ENCODE measurements around the gene NAALADL2.
"Not testable (repeated sequence)": the region's sequence is repeated elsewhere in the genome, so short reads cannot be mapped to it uniquely, and the experiment has no call there.

The NAALADL2 gene

DNA sequence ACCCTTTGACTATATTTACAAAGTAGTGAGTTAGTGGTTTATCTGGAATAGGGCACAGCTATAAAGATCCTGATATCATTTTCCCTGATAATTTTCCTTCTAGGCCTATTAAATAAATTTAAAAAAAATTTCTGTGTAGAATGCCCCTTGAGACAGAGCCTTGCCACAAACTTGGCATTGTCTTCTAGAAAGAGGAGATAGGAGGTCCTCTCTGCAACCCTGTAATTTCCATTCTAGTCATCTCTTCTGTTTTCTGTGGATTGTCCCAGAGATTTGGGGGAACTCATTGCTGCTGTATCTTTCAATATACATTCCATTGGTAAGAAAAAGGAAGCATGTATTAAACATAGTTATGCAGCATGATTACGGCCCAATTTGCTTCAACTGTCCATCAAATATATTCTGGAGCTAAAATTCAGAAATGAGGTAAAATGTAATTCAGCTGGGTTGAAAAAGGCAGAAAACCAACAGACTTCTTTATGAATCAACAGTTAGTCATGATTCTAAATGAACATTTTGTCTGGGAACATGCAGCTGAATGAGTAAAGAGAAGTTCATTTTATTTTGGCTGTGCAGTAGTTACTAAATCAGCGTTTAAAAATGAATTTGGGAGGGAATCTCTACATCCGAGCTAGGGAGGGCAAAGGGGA is 401.1 kb downstream of the NAALADL2 start:
- DNase-seq (ENCODE audit: low read depth in 2 of 2): no peak

DNA sequence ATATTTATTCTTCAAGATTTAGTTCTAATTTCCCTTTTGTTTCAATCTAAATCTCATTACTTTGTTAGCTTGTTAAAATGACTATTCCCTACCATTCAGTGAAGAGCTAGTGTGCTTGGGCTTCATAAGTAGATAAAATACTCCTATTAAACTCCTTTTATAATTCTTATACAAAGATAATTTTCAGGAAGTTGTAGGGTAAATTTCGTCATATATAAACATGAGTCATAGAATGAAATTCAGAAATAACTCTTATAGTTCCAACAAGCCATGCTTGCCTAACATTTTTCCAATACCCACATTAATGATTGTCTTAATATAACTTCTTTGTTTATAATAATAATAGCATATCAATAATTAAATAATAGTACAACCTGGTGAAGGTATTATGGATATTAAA is 407.3 kb downstream of the NAALADL2 start:
- DNase-seq (ENCODE audit: low read depth in 2 of 2): no peak

GRCh38 chr3:175267121-175267531 is 408.0 kb downstream of the NAALADL2 start:
- DNase-seq (ENCODE audit: low read depth in 2 of 2): no peak

GRCh38 chr3:175267561-175267960 is 408.4 kb downstream of the NAALADL2 start:
- no peak for DNase-seq (ENCODE audit: low read depth in 2 of 2)

GRCh38 chr3:175269394-175269793 is 410.3 kb downstream of the NAALADL2 start:
- DNase-seq (ENCODE audit: low read depth in 2 of 2): no peak

GRCh38 chr3:175270198-175270837 is 411.2 kb downstream of the NAALADL2 start:
- DNase-seq (ENCODE audit: low read depth in 2 of 2): no peak

- no peak for DNase-seq (ENCODE audit: low read depth in 2 of 2)
Observed at GRCh38 chr3:175270866-175271265, 411.7 kb downstream of the NAALADL2 start.

DNA sequence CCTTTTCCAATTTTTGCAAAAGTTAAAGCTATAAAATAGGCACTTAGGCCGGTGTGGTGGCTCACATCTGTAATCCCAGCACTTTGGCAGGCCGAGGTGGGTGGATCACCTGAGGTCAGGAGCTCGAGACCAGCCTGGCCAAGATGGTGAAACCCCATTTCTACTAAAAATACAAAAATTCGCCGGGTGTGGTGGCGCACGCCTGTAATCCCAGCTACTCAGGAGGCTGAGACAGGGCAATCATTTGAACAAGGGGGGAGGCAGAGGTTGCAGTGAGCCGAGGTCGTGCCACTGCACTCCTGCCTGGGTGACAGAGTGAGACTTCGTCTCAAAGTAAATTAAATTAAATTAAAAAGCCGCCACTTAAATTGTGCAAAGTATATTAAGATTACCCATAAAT is 412.3 kb downstream of the NAALADL2 start:
- not testable (repeated sequence) for DNase-seq (ENCODE audit: low read depth in 2 of 2)

GRCh38 chr3:175272392-175272791 is 413.3 kb downstream of the NAALADL2 start:
- DNase-seq (ENCODE audit: low read depth in 2 of 2): no peak

DNA sequence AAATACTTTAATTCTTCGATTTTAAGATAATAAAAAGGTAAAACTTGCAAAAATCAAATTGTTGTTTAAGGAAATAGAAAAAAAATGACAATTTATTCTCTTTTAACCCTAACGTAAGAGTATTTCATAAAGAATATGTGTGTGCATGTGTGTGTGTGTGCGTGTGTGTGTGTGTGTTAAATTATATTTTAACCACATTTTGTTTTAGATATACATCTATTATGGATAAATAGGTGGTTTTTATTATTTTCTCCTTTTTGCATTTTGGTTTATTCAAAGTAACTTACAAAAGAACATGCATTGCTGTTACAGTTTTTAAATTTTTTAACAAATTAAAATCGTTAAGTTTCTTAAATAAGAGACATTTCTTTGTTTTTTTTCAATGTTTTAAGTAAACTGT is 414.4 kb downstream of the NAALADL2 start:
- DNase-seq (ENCODE audit: low read depth in 2 of 2): no peak

DNA sequence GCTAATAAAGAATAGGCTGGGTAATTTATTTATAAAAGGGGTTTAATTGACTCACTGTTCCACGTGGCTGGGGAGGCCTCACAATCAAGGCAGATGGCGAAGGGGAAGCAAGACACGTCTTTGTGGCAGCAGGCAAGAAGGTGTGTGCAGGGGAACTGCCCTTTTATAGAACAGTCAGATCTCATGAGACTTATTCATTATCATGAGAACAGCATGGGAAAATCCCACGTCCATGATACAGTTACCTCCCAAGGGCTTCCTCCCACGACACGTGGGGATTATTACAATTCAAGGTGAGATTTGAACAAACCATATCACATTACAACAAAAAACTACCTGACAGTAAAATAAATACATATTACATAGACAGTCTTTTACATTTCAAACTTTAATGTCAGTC is 414.9 kb downstream of the NAALADL2 start:
- no peak for DNase-seq (ENCODE audit: low read depth in 2 of 2)

DNA sequence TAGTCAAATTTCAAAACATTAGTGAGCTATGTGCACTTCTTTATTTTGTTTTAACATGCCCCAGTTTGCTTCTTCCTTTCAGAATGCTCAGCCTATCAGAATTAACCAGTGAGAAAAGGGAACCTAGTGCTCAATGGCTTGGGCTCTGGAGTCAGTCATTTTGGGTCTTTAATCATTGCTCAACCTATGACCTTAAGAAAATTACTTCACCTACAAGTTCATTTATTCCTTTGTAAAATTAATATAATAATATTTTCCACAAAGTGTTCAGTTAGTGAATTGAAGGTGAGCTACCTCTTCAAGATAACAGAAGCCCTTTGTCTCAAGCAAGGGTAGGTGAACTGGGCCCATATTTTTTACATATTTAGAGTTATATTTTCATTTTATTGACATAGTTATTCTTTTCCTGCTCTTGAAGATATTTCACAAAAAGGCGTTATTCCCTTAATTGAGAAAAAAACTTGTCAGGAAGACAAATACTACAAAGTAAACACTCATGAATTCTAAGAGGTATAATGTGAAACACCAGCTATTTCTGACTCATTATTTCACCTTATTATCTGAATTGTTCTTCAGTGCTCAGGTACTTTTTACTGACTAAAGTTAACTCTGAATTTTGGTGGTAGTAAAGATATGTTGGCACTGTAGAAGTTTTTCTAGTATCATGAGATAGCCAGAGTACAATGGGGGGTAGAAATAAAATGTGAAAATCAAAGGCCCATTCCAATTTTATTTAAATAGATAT is 415.5 kb downstream of the NAALADL2 start:
- DNase-seq (ENCODE audit: low read depth in 2 of 2): no peak

- DNase-seq (ENCODE audit: low read depth in 2 of 2): no peak
Observed at GRCh38 chr3:175278680-175279079, 419.5 kb downstream of the NAALADL2 start.

DNA sequence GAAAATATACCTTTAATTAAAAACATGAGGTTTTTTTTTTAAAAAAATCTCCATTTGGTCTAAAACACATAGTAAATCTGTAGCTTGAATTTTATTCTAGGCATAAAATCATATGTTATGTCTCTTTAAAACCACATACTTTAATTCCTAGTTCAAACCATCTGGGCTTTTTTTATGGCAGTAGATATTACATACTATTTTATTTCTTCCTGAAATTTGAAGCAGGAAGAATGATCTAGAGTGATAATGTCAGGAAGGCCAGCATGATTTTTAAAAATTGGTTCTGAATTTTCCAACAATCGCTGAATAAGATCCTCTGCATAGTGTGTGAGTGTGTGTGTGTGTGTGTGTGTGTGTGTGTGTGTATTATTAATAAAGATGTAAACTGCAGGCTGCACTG is 420.3 kb downstream of the NAALADL2 start:
- no peak for DNase-seq (ENCODE audit: low read depth in 2 of 2)

DNA sequence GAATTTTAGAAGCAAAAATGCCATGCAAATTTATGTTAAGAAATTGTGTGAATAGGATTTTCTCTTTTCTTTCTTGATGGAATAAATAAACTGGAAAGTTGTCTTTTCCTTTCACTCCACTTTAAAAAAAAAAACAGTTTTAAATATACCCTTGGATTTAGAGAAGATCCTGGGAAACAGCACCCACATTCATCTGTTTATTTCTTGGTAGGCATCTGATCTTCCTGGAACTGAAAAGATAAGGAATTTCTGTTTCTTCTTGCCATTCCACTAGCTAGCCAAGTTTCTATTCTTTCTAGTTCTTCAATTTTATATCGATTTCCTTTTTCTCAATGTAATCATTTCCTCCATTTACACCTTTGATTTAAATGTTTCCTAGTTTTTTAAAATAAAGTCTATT is 420.8 kb downstream of the NAALADL2 start:
- no peak for DNase-seq (ENCODE audit: low read depth in 2 of 2)

- DNase-seq (ENCODE audit: low read depth in 2 of 2): no peak
Observed at GRCh38 chr3:175287361-175287963, 428.3 kb downstream of the NAALADL2 start.

DNA sequence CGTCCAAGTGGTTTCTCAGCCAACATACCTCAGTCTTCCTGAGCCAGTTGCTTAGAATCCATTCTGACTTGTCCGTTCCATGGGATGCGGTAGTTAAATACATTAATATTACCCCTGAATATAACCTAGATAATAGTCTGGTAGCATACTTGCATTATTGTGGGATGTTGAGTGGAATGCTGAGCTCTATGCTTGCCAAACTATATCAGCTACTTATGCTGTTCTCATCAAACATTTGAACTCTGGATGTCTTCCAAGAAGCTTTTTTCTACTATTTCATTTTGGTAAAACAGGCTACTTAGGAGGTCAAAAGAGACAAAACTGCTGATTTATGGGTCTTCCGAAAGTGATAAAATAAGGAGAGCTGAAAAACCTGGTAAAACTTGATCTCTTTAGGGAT is 429.5 kb downstream of the NAALADL2 start:
- DNase-seq (ENCODE audit: low read depth in 2 of 2): no peak

- DNase-seq (ENCODE audit: low read depth in 2 of 2): no peak
Observed at GRCh38 chr3:175294793-175295192, 435.7 kb downstream of the NAALADL2 start.

DNA sequence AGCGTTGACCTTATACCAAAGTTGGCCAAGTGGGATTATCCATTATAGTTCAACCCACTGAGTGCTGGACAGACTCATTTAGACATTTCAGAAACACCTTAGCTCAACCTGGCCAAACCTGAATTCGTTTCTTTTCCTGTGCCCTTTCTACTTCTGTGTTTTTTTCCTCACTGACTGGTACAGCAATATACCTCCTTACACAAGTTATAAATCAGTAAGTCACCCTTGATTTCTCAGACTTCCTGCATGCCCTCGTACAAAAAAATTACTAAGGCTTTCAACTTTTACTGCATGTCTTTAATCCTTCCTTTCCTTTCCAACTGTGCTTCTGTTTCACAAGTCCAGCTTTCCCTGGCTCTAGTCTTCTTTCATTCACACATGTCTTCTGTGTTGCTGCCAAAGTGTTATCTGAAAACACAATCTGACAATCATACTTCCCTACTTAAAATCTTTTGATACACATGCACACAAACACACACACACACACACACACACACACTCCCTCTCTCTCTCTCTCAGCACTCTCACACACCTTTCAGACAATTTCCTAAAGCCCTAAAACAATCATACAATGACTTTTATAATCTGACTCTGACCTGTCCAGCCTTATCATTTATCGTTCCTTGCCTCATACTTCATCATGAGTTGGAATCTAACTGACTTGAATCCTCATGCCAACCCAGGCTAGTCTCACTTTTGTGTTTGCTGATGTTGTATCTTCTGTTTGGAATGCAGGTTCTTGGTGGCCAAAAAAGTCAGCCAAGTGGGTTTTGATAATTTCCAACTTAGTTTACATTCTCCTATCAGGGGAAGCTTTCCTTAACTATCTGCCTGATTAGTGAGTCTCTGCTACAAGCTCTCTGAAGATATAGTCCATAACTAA is 436.4 kb downstream of the NAALADL2 start:
- no peak for DNase-seq (ENCODE audit: low read depth in 2 of 2)

- no peak for DNase-seq (ENCODE audit: low read depth in 2 of 2)
Observed at GRCh38 chr3:175297216-175297615, 438.1 kb downstream of the NAALADL2 start.

DNA sequence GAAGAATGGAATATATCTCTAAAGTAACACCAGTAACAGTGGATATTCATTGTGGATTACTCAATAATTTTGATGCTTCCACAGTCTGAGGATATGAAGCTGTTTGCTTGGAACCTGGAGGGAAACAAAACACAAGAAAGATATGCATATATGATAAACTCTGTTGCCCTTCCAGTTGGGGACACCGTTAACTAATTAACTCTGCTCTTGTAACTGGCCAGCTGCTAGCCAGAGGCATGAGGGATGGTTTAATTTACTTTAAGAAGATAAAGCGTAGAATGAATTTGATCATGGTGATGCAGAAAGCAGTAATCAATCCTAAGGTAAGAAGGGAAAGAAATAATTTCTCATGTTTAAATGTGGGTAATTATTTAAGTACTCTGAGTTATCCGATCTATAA is 442.6 kb downstream of the NAALADL2 start:
- no peak for DNase-seq (ENCODE audit: low read depth in 2 of 2)

- no peak for DNase-seq (ENCODE audit: low read depth in 2 of 2)
Observed at GRCh38 chr3:175304404-175304803, 445.3 kb downstream of the NAALADL2 start.
